PC-3 (cell line): ENCODE data around the gene ADORA2B. TPM values are rescaled to one million over a fixed set of nuclear protein-coding genes. Genes with fewer than 3 reads are reported as not detected.
"Not testable (repeated sequence)": the region's sequence is repeated elsewhere in the genome, so short reads cannot be mapped to it uniquely, and the experiment has no call there.

Source experiments
- ATAC-seq: fragments of 200-7000 bp; cut with Tn5 transposase; 2 replicates; pipeline ENCODE4 v1.9.1; 2020; ENCODE audit warnings: mild to moderate bottlenecking, moderate library complexity
- BruUV-seq: library from RNA; stranded (reverse); fragments of 400-500 nt; replicated peaks from 2 replicates; lab custom pipeline; 2021; lab: Mats Ljungman, UMichigan
- CTCF ChIA-PET: fragments of 300-600 bp; sonication (Branson Sonifier 250); formaldehyde crosslinking; loops from one replicate; lab custom pipeline; 2022; ENCODE audit warnings: antibody characterized with exemption; lab: Charles Lee
- POLR2A ChIA-PET: fragments of 300-600 bp; sonication (Branson Sonifier 250); formaldehyde crosslinking; loops from one replicate; lab custom pipeline; 2022; ENCODE audit warnings: antibody characterized with exemption; ENCODE audit not compliant: unreplicated experiment; lab: Charles Lee
- DNase-seq: peaks from one replicate; pipeline ENCODE4 v3.0.0-alpha.2; 2015
- H2AFZ ChIP-seq: fragments of 300-600 bp; sonication (generic); 2 replicates; pipeline ENCODE4 v1.6.0; 2016; ENCODE audit warnings: antibody characterized with exemption, low read length
- H3F3A ChIP-seq: fragments of 300-600 bp; sonication (generic); one replicate; pipeline ENCODE4 v1.6.0; 2017; ENCODE audit warnings: antibody characterized with exemption, low read length, control low read depth, mild to moderate bottlenecking; ENCODE audit not compliant: unreplicated experiment
- H3K27ac ChIP-seq: fragments of 300-600 bp; sonication (generic); 2 replicates; pipeline ENCODE4 v1.5.1; 2016; ENCODE audit warnings: mild to moderate bottlenecking, low read length
- H3K27me3 ChIP-seq: fragments of 300-600 bp; sonication (generic); 2 replicates; pipeline ENCODE4 v1.6.1; 2016; ENCODE audit warnings: low read length, mixed read lengths
- H3K36me3 ChIP-seq: fragments of 300-600 bp; sonication (generic); 2 replicates; pipeline ENCODE4 v1.6.1; 2016; ENCODE audit warnings: low read depth, mixed run types, low read length, mixed read lengths
- H3K4me1 ChIP-seq: fragments of 300-600 bp; sonication (generic); 2 replicates; pipeline ENCODE4 v1.5.1; 2016; ENCODE audit warnings: low read length; ENCODE audit not compliant: insufficient read depth
- H3K4me2 ChIP-seq: fragments of 300-600 bp; sonication (generic); 2 replicates; pipeline ENCODE4 v1.6.0; 2016; ENCODE audit warnings: low read length
- H3K4me3 ChIP-seq: fragments of 300-600 bp; sonication (generic); 2 replicates; pipeline ENCODE4 v1.5.1; 2016; ENCODE audit warnings: mild to moderate bottlenecking, low read length, mixed read lengths
- H3K79me2 ChIP-seq: fragments of 300-600 bp; sonication (generic); 2 replicates; pipeline ENCODE4 v1.6.1; 2017; ENCODE audit warnings: low read length, mixed read lengths
- H3K9ac ChIP-seq: fragments of 300-600 bp; sonication (generic); 2 replicates; pipeline ENCODE4 v1.6.0; 2016; ENCODE audit warnings: mild to moderate bottlenecking, low read length
- H3K9me2 ChIP-seq: fragments of 300-600 bp; sonication (generic); replicated peaks from 2 replicates; pipeline ENCODE4 v1.6.1; 2016; ENCODE audit warnings: mixed run types, low read length, mixed read lengths
- H3K9me3 ChIP-seq: fragments of 300-600 bp; sonication (generic); 2 replicates; pipeline ENCODE4 v1.6.1; 2016; ENCODE audit warnings: low read length, mixed read lengths
- H4K20me1 ChIP-seq: fragments of 300-600 bp; sonication (generic); 2 replicates; pipeline ENCODE4 v1.6.1; 2016; ENCODE audit warnings: low read length, mixed read lengths
- EZH2 ChIP-seq: fragments of 300-600 bp; sonication (generic); IDR thresholded peaks from one replicate; pipeline ENCODE4 v1.6.1; 2017; ENCODE audit warnings: antibody characterized with exemption, mild to moderate bottlenecking, low read length; ENCODE audit not compliant: unreplicated experiment
- EZH2phosphoT487 ChIP-seq: fragments of 300-600 bp; sonication (generic); IDR thresholded peaks from 2 replicates; pipeline ENCODE4 v1.6.1; 2018; ENCODE audit warnings: mild to moderate bottlenecking, antibody characterized with exemption, low read length, borderline replicate concordance
- intact Hi-C: fragments of 100-400 bp; cut with micrococcal nuclease; formaldehyde crosslinking; loops from 2 replicates; pipeline ENCODE4 v1.9.0; 2023
- total RNA-seq: library from RNA; depleted of rRNA; stranded (reverse); fragments of >200 nt; gene quantifications from 2 replicates; pipeline ENCODE4 v1.2.3, GENCODE V29; 2014
- TF ChIP-seq, protein P1 (sequence below): fragments of 300-600 bp; sonication (generic); conservative IDR thresholded peaks from 2 replicates; pipeline ENCODE4 v1.5.1; 2017; ENCODE audit warnings: antibody characterized with exemption, low read depth, mild to moderate bottlenecking, low read length

Gene ADORA2B
- total RNA-seq, 1 experiment from 2014 or later, result 118 TPM

GRCh38 chr17:15935891-15936290 lies 9.0 kb upstream of the ADORA2B start:
- ATAC-seq, result no peak
- no peaks in the 10 kb centered on the region for H3K27me3 ChIP-seq
- TF ChIP-seq EZH2 (no peak), EZH2phosphoT487 (no peak)
- TF ChIP-seq, protein P1, sequence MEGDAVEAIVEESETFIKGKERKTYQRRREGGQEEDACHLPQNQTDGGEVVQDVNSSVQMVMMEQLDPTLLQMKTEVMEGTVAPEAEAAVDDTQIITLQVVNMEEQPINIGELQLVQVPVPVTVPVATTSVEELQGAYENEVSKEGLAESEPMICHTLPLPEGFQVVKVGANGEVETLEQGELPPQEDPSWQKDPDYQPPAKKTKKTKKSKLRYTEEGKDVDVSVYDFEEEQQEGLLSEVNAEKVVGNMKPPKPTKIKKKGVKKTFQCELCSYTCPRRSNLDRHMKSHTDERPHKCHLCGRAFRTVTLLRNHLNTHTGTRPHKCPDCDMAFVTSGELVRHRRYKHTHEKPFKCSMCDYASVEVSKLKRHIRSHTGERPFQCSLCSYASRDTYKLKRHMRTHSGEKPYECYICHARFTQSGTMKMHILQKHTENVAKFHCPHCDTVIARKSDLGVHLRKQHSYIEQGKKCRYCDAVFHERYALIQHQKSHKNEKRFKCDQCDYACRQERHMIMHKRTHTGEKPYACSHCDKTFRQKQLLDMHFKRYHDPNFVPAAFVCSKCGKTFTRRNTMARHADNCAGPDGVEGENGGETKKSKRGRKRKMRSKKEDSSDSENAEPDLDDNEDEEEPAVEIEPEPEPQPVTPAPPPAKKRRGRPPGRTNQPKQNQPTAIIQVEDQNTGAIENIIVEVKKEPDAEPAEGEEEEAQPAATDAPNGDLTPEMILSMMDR, result no peak
- DNase-seq, result no peak
- no peak overlapping the region for H3K9ac ChIP-seq
- ChIA-PET CTCF (no interaction called here), POLR2A (no interaction called here)
- no peaks in the 10 kb centered on the region for H4K20me1 ChIP-seq
- H3K79me2 ChIP-seq, result no peaks in the 10 kb centered on the region
- H3K36me3 ChIP-seq, result no peaks in the 10 kb centered on the region
- no peak overlapping the region for H3K4me3 ChIP-seq
- no peaks in the 10 kb centered on the region for H3K9me3 ChIP-seq
- no peak overlapping the region for H2AFZ ChIP-seq
- intact Hi-C loops, result no loop called here
- H3F3A ChIP-seq, result no peaks in the 10 kb centered on the region
- no peak overlapping the region for H3K27ac ChIP-seq
- peaks cover 5% of the 10 kb centered on the region; the same call in 1 of the 2 replicates for H3K4me1 ChIP-seq
- no TSS peak for BruUV-seq
- H3K9me2 ChIP-seq, result no peaks in the 10 kb centered on the region
- H3K4me2 ChIP-seq, result no peak overlapping the region

GRCh38 chr17:15936481-15936880 lies 8.4 kb upstream of the ADORA2B start:
- H2AFZ ChIP-seq, CTCF ChIA-PET: not testable (repeated sequence)

DNA sequence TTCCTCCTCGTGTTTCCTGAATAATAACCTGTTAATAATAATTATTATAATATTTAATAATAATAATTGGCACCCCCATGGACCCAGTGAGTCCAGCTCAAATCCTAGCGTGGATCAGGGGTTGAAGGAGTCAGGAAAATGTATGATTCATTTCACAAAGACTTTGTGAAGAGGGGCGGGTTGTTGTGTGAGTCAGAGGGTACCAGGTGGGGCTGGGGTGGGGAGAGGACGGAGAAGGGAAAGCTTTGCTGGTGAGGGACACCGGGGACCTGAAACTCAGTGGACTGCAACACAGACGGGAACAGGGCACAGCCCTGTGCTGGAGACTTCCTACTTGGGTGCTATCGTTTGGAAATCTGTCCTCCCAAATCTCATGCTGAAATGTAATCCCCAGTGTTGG lies 3.1 kb upstream of the ADORA2B start:
- Histone ChIP-seq H3K27ac (peak overlapping the region; percentile 85), H3K79me2 (peaks cover 17% of the 10 kb centered on the region), H4K20me1 (no peaks in the 10 kb centered on the region), H3K9me3 (no peaks in the 10 kb centered on the region), H3K4me2 (peak overlapping the region; percentile 64), H3F3A (peaks cover 10% of the 10 kb centered on the region), H3K9ac (peak overlapping the region; percentile 48), H3K27me3 (no peaks in the 10 kb centered on the region), H3K4me3 (no peak overlapping the region), H2AFZ (peak overlapping the region; percentile 58), H3K9me2 (no peaks in the 10 kb centered on the region), H3K36me3 (no peaks in the 10 kb centered on the region), H3K4me1 (peaks cover 40% of the 10 kb centered on the region)
- ATAC-seq (peak; percentile 12), DNase-seq (peak; percentile 84)
- TF ChIP-seq EZH2phosphoT487 (no peak), EZH2 (no peak)
- TF ChIP-seq, protein P1, result no peak
- POLR2A ChIA-PET, result interaction anchor here (0.5 to 0.7 kb wide), 3 partner anchors 58 to 64 kb away, joined by 3 to 4 read pairs (median 4); partner anchors contain the start of genes TTC19 and ZSWIM7
- intact Hi-C loops, result no loop called here
- no TSS peak for BruUV-seq
- CTCF ChIA-PET, result no interaction called here

More at GRCh38 chr17:15936481-15936880, 8.4 kb upstream of the ADORA2B start:
- H4K20me1 ChIP-seq, H3K9ac ChIP-seq, H3F3A ChIP-seq, H3K79me2 ChIP-seq, DNase-seq, H3K4me3 ChIP-seq, H3K4me1 ChIP-seq, BruUV-seq, POLR2A ChIA-PET, H3K36me3 ChIP-seq, H3K27me3 ChIP-seq, H3K4me2 ChIP-seq, H3K9me3 ChIP-seq, H3K27ac ChIP-seq, H3K9me2 ChIP-seq, intact Hi-C loops, ATAC-seq: not testable (repeated sequence)
